ENCODE measurements around the gene MEF2C. TPM values are rescaled to one million over a fixed set of nuclear protein-coding genes. Genes with fewer than 3 reads are reported as not detected.

MEF2C gene
- polyA plus RNA-seq, 1 donor (not counting 4 experiments of a cell fraction or from before 2014, with no cell fraction given): 0.10 TPM

DNA sequence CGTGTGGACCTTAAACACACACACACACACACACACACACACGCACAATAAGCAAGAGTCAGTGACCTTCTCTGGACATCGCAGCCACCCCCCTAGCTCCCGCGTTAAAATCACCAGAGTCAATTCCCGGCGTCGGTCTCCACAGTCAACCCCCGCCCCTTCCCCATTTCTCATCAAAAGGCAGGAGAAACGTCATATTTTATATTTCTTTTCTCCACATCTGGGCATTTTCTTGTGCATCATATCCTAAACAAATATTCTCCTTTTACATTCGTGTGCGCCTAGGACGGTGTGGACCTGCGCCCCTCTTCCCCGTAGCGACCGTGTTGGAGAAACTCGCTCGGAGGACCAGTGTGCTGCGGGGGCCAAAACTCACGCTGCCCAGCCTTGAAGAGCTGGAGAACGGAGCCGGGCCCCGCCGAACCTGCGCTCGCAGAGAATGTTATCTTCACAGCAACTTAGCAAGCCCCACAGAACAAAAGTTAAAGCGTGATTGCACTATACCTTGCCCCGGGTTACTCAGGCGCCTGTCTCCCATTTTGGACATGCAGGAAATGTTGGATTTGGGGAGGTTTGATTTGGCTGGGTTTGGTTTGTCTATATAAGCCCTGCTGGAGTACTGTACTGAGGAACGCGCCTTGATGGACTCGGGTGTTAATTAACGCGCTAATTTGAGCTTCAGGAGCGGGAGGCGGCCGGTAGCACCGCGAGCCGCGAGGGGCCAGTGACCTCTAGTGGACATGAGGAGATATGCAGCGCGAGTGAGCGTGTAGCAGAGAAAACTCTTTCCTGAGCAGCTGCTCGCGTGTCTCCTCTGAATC, 192.4 kb downstream of the MEF2C start:
- Histone ChIP-seq H3K27ac (ENCODE audit: control insufficient read depth, insufficient read depth, low read length) (no peak overlapping the region), H3K9me1 (ENCODE audit: control insufficient read depth, extremely low read depth, insufficient read depth, low read length) (no peaks in the 10 kb centered on the region), H3K36me3 (ENCODE audit: control insufficient read depth in 2 of 2, extremely low read depth in 1 of 2, insufficient read depth in 2 of 2, low read length in 2 of 2) (no peaks in the 10 kb centered on the region), H3K4me1 (ENCODE audit: control insufficient read depth, extremely low read depth, insufficient read depth, low read length) (peaks cover 10% of the 10 kb centered on the region), H3K9me3 (ENCODE audit: control insufficient read depth, low read depth, low read length) (no peaks in the 10 kb centered on the region), H4K20me1 (ENCODE audit: control insufficient read depth, extremely low read depth, insufficient read depth, low read length) (no peaks in the 10 kb centered on the region), H3K4me2 (ENCODE audit: control insufficient read depth, extremely low read depth, insufficient read depth, low read depth, low read length) (peak overlapping the region; percentile 66), H3K79me2 (ENCODE audit: control insufficient read depth, insufficient read depth, low read length) (no peaks in the 10 kb centered on the region), H3K9ac (ENCODE audit: control insufficient read depth, extremely low read depth, insufficient read depth, low read length) (no peak overlapping the region), H2AFZ (ENCODE audit: control insufficient read depth, low read length) (no peak overlapping the region), H3K4me3 (ENCODE audit: control insufficient read depth in 2 of 3, extremely low read depth in 1 of 3, insufficient read depth in 2 of 3, low read depth in 1 of 3, low read length in 3 of 3) (peak overlapping the region in 1 of 3 experiments; percentile 10), H3K27me3 (ENCODE audit: control insufficient read depth, extremely low read depth, insufficient read depth, low read length) (peaks cover 100% of the 10 kb centered on the region)
- TF ChIP-seq, protein P1, sequence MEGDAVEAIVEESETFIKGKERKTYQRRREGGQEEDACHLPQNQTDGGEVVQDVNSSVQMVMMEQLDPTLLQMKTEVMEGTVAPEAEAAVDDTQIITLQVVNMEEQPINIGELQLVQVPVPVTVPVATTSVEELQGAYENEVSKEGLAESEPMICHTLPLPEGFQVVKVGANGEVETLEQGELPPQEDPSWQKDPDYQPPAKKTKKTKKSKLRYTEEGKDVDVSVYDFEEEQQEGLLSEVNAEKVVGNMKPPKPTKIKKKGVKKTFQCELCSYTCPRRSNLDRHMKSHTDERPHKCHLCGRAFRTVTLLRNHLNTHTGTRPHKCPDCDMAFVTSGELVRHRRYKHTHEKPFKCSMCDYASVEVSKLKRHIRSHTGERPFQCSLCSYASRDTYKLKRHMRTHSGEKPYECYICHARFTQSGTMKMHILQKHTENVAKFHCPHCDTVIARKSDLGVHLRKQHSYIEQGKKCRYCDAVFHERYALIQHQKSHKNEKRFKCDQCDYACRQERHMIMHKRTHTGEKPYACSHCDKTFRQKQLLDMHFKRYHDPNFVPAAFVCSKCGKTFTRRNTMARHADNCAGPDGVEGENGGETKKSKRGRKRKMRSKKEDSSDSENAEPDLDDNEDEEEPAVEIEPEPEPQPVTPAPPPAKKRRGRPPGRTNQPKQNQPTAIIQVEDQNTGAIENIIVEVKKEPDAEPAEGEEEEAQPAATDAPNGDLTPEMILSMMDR (optimal IDR thresholded peaks at IDR 0.05 in 1 of 3, IDR thresholded peaks at IDR 0.05 in 1 of 3, conservative IDR thresholded peaks at IDR 0.05 in 1 of 3; ENCODE audit: extremely low read depth in 1 of 3, insufficient read depth in 2 of 3, low read length in 3 of 3): peak; percentile 91 to 98 (median 97)
- TF ChIP-seq EZH2 (IDR thresholded peaks at IDR 0.05; ENCODE audit: low read length): peak; percentile 73
- FAIRE-seq (peak; percentile 57), DNase-seq (ENCODE audit: low read depth, low spot score) (peak; percentile 2)
- dilution Hi-C loops (cut with MboI; ENCODE audit: extremely low pct_ligation_motif_present, low sequenced_read_pairs): no loop called here

DNA sequence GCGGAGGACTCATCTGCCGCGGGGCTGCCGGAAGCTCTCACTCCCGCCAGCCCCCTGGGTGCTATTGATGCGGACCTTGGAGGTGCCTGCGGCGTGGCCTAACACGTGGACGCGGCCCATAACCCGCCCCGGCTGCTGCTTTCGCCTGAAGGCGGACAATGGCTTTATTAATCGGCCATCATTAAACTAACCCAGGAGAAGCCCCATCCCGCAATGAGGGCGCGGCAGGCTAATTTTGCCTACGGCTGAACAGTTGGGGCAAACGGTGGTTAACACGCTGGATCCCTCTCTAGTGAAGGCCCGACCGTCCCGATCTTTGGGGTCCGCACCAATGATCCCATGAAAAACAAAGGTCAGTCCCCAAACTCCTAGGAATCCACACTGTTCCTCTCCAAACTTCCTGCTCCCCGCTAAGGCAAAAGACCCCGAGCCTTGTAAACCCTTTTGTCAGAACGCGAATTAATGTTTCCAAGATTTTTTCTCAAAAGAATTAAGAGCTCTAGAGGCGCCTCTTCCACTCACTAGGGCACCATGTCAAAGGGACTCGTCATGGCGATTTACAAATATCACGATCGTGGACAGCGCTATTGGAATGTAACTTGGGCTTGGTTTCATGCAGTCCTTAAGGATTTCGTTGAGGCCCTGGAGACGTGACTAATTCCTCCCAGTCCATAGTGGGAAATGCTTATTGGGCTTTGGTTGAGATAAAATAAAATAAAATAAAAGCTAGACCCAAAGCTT, 193.1 kb downstream of the MEF2C start:
- H3K9me1 ChIP-seq (ENCODE audit: control insufficient read depth, extremely low read depth, insufficient read depth, low read length): no peaks in the 10 kb centered on the region
- H3K36me3 ChIP-seq (ENCODE audit: control insufficient read depth in 2 of 2, extremely low read depth in 1 of 2, insufficient read depth in 2 of 2, low read length in 2 of 2): no peaks in the 10 kb centered on the region
- no peak for DNase-seq (ENCODE audit: low read depth, low spot score)
- H3K4me3 ChIP-seq (ENCODE audit: control insufficient read depth in 2 of 3, extremely low read depth in 1 of 3, insufficient read depth in 2 of 3, low read depth in 1 of 3, low read length in 3 of 3): no peak overlapping the region
- H4K20me1 ChIP-seq (ENCODE audit: control insufficient read depth, extremely low read depth, insufficient read depth, low read length): no peaks in the 10 kb centered on the region
- peaks cover 10% of the 10 kb centered on the region for H3K4me1 ChIP-seq (ENCODE audit: control insufficient read depth, extremely low read depth, insufficient read depth, low read length)
- no peak overlapping the region for H3K27ac ChIP-seq (ENCODE audit: control insufficient read depth, insufficient read depth, low read length)
- no peak overlapping the region for H2AFZ ChIP-seq (ENCODE audit: control insufficient read depth, low read length)
- no peak for FAIRE-seq
- H3K9ac ChIP-seq (ENCODE audit: control insufficient read depth, extremely low read depth, insufficient read depth, low read length): no peak overlapping the region
- no peaks in the 10 kb centered on the region for H3K79me2 ChIP-seq (ENCODE audit: control insufficient read depth, insufficient read depth, low read length)
- H3K4me2 ChIP-seq (ENCODE audit: control insufficient read depth, extremely low read depth, insufficient read depth, low read depth, low read length): no peak overlapping the region
- dilution Hi-C loops (cut with MboI; ENCODE audit: extremely low pct_ligation_motif_present, low sequenced_read_pairs): no loop called here
- H3K9me3 ChIP-seq (ENCODE audit: control insufficient read depth, low read depth, low read length): no peaks in the 10 kb centered on the region
- peaks cover 100% of the 10 kb centered on the region for H3K27me3 ChIP-seq (ENCODE audit: control insufficient read depth, extremely low read depth, insufficient read depth, low read length)
- TF ChIP-seq, protein P1 (optimal IDR thresholded peaks at IDR 0.05 in 1 of 3, IDR thresholded peaks at IDR 0.05 in 1 of 3, conservative IDR thresholded peaks at IDR 0.05 in 1 of 3; ENCODE audit: extremely low read depth in 1 of 3, insufficient read depth in 2 of 3, low read length in 3 of 3): no peak
- TF ChIP-seq EZH2 (IDR thresholded peaks at IDR 0.05; ENCODE audit: low read length): peak; percentile 52

All from keratinocyte (primary cell).